ENCODE measurements around the gene OVOL2.
"Not testable (repeated sequence)": the region's sequence is repeated elsewhere in the genome, so short reads cannot be mapped to it uniquely, and the experiment has no call there.

The OVOL2 gene

DNA sequence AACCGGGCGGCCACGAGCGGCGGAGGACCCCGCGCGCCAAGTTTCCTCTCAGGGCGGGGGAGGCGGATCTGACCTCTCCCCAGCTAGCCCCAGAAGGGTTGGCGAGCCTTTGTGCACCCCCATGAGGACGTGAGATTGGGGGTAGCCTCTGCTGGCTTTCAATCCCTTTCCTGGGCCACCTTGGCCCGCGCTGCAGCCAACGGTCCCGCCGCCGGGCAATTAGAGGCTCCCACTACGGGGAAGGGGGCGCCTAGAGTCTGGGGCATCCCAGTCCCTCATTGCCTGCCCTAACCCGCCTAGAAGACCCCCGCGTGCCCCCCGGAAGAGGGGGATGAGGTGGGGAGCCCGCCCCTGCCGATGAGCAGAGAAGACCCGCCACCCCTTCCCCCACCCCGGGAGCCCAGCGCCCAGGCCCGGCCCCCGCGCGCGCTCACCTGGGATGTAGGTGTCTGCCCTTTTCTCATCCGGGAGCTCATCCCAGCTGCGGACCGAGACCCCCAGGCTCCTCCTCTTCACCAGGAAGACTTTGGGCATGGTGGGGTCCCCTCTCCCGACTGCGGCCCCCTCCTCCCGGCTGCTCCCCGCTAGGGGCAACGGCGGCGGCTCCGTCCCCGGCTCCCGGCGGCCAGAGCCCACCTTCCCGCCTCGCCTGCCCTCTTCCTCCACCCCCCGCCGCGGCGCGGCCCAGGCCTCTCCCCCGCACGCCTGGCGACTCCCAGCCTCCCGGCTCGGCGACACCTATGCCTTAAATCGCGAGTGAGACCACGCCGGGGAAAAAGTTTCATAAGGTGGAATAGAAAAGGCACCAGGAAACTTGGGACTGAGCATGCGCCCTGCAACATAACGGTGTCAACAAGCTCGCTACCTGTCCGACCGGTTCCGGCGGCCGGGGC lies at the start of gene OVOL2:
Gene OVOL2 (minus strand): TSS at position 816 of the 893 bp plus-strand sequence. CDS start 282 bp downstream, at position 534.
- Histone ChIP-seq H3K9ac (ENCODE audit: low read length) (no peak within 1 kb of the TSS), H3K36me3 (ENCODE audit: low read length) (no peaks in the 10 kb centered on the region), H2AFZ (ENCODE audit: low read depth, low read length, severe bottlenecking) (no peak within 1 kb of the TSS), H3K4me3 (ENCODE audit: insufficient read depth, low read length, poor library complexity, severe bottlenecking) (no peak within 1 kb of the TSS), H3K9me2 (replicated peaks; ENCODE audit: insufficient read depth, low read length) (no peaks in the 10 kb centered on the region), H3K4me2 (ENCODE audit: low read depth, low read length, poor library complexity, severe bottlenecking) (no peak within 1 kb of the TSS), H4K20me1 (ENCODE audit: low read depth, low read length) (no peaks in the 10 kb centered on the region), H3K27ac (ENCODE audit: low read depth, low read length) (no peak within 1 kb of the TSS), H3F3A (ENCODE audit: insufficient read depth) (no peaks in the 10 kb centered on the region), H3K79me2 (ENCODE audit: insufficient read depth, low read length) (no peaks in the 10 kb centered on the region), H3K27me3 (ENCODE audit: low read length) (no peaks in the 10 kb centered on the region), H3K9me3 (ENCODE audit: insufficient read depth, low read length) (no peaks in the 10 kb centered on the region)
- TF ChIP-seq, protein P1, sequence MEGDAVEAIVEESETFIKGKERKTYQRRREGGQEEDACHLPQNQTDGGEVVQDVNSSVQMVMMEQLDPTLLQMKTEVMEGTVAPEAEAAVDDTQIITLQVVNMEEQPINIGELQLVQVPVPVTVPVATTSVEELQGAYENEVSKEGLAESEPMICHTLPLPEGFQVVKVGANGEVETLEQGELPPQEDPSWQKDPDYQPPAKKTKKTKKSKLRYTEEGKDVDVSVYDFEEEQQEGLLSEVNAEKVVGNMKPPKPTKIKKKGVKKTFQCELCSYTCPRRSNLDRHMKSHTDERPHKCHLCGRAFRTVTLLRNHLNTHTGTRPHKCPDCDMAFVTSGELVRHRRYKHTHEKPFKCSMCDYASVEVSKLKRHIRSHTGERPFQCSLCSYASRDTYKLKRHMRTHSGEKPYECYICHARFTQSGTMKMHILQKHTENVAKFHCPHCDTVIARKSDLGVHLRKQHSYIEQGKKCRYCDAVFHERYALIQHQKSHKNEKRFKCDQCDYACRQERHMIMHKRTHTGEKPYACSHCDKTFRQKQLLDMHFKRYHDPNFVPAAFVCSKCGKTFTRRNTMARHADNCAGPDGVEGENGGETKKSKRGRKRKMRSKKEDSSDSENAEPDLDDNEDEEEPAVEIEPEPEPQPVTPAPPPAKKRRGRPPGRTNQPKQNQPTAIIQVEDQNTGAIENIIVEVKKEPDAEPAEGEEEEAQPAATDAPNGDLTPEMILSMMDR (IDR thresholded peaks at IDR 0.05; ENCODE audit: insufficient read depth, low read length, poor library complexity, severe bottlenecking): no peak
- no peak for TF ChIP-seq EZH2phosphoT487 (conservative IDR thresholded peaks at IDR 0.05; ENCODE audit: low read length)

DNA sequence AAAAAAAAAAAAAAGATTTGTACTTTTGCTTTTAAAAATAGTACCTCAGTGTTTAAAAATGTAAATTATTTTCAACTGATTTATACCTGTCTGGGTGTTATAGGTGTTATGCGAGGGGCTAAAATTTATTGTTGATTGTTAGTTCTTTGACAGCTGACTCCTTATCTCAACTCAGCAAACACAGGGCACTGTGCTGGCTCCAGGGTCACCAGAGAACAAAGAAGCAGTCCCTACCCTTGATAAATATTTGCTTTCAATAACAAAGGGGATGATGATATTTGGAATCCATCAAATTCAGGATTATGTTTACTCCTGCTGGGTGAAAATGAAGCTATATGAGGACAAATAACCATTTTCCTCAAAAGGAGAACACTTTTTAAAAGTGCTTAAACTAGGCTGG lies 45.8 kb upstream of the OVOL2 start:
- Histone ChIP-seq H3F3A (ENCODE audit: insufficient read depth) (no peaks in the 10 kb centered on the region), H3K9me2 (replicated peaks; ENCODE audit: insufficient read depth, low read length) (no peaks in the 10 kb centered on the region), H3K9ac (ENCODE audit: low read length) (no peak overlapping the region), H4K20me1 (ENCODE audit: low read depth, low read length) (no peaks in the 10 kb centered on the region), H3K9me3 (ENCODE audit: insufficient read depth, low read length) (no peaks in the 10 kb centered on the region), H2AFZ (ENCODE audit: low read depth, low read length, severe bottlenecking) (no peak overlapping the region), H3K27ac (ENCODE audit: low read depth, low read length) (no peak overlapping the region), H3K79me2 (ENCODE audit: insufficient read depth, low read length) (no peaks in the 10 kb centered on the region), H3K4me3 (ENCODE audit: insufficient read depth, low read length, poor library complexity, severe bottlenecking) (no peak overlapping the region), H3K4me2 (ENCODE audit: low read depth, low read length, poor library complexity, severe bottlenecking) (no peak overlapping the region), H3K36me3 (ENCODE audit: low read length) (no peaks in the 10 kb centered on the region), H3K27me3 (ENCODE audit: low read length) (no peaks in the 10 kb centered on the region)
- TF ChIP-seq, protein P1 (IDR thresholded peaks at IDR 0.05; ENCODE audit: insufficient read depth, low read length, poor library complexity, severe bottlenecking): no peak
- TF ChIP-seq EZH2phosphoT487 (conservative IDR thresholded peaks at IDR 0.05; ENCODE audit: low read length): no peak

GRCh38 chr20:18101125-18101810 lies 43.6 kb upstream of the OVOL2 start:
- H2AFZ ChIP-seq (ENCODE audit: low read depth, low read length, severe bottlenecking): no peak overlapping the region
- no peaks in the 10 kb centered on the region for H3K9me2 ChIP-seq (replicated peaks; ENCODE audit: insufficient read depth, low read length)
- no peak overlapping the region for H3K4me2 ChIP-seq (ENCODE audit: low read depth, low read length, poor library complexity, severe bottlenecking)
- no peaks in the 10 kb centered on the region for H4K20me1 ChIP-seq (ENCODE audit: low read depth, low read length)
- no peaks in the 10 kb centered on the region for H3K9me3 ChIP-seq (ENCODE audit: insufficient read depth, low read length)
- H3F3A ChIP-seq (ENCODE audit: insufficient read depth): no peaks in the 10 kb centered on the region
- H3K4me3 ChIP-seq (ENCODE audit: insufficient read depth, low read length, poor library complexity, severe bottlenecking): no peak overlapping the region
- TF ChIP-seq, protein P1 (IDR thresholded peaks at IDR 0.05; ENCODE audit: insufficient read depth, low read length, poor library complexity, severe bottlenecking): no peak
- TF ChIP-seq EZH2phosphoT487 (conservative IDR thresholded peaks at IDR 0.05; ENCODE audit: low read length): no peak
- H3K9ac ChIP-seq (ENCODE audit: low read length): no peak overlapping the region
- no peaks in the 10 kb centered on the region for H3K27me3 ChIP-seq (ENCODE audit: low read length)
- H3K79me2 ChIP-seq (ENCODE audit: insufficient read depth, low read length): no peaks in the 10 kb centered on the region
- H3K36me3 ChIP-seq (ENCODE audit: low read length): no peaks in the 10 kb centered on the region
- H3K27ac ChIP-seq (ENCODE audit: low read depth, low read length): no peak overlapping the region

- not testable (repeated sequence) for H3K9me2 ChIP-seq (replicated peaks; ENCODE audit: insufficient read depth, low read length); H3F3A ChIP-seq (ENCODE audit: insufficient read depth); H3K9me3 ChIP-seq (ENCODE audit: insufficient read depth, low read length); H4K20me1 ChIP-seq (ENCODE audit: low read depth, low read length); H3K27me3 ChIP-seq (ENCODE audit: low read length); H3K4me3 ChIP-seq (ENCODE audit: insufficient read depth, low read length, poor library complexity, severe bottlenecking); H2AFZ ChIP-seq (ENCODE audit: low read depth, low read length, severe bottlenecking); H3K79me2 ChIP-seq (ENCODE audit: insufficient read depth, low read length); H3K36me3 ChIP-seq (ENCODE audit: low read length); H3K27ac ChIP-seq (ENCODE audit: low read depth, low read length); H3K9ac ChIP-seq (ENCODE audit: low read length); H3K4me2 ChIP-seq (ENCODE audit: low read depth, low read length, poor library complexity, severe bottlenecking)
Observed at GRCh38 chr20:18100569-18100968, 42.9 kb upstream of the OVOL2 start.

All from SU-DHL-6 (cell line).